ENCODE data around the gene HPS3.

The HPS3 gene

DNA sequence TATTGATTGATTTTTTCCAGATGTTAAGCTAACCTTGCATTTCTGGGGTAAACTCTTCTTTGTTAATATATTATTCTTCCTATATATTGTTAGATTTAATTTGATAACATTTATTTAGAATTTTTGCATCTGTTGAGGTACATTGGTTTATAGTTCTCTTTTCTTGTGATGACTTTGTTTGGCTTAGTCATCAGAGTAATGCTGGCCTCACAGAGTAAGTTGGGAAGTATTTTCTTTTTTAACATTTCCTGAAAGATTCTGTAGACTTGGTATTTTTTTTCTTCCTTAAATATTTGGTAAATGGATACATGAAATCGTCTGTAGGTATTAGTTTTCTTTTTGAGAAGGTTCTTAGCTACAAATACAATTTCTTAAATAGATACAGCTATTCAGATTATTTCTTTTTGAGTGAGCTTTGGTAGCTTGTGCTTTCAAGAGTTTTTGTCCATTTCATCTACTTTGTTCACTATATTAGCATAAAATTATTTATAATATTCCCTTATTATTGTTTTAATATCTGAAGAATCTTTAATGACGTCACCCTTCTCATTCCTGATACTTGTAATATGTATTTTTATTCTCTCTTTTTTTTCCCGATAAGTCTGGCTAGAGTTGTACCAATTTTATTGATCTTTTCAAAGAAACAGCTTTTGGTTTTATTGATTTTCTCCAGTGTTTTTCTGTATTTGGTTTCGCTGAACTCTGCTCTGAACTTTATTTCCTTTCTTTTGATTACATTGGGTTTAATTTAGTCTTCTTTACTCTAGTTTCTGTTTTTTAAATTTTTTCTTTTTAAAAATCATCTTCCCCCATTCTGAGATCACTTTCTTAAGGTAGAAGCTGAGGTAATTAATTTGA lies 6.5 kb upstream of the HPS3 start:
- no peak for DNase-seq

GRCh38 chr3:149128821-149129220 lies 617 bp upstream of the HPS3 start:
- no peak for DNase-seq

GRCh38 chr3:149131589-149131988 lies 2.2 kb downstream of the HPS3 start:
- no peak for DNase-seq

GRCh38 chr3:149134575-149134974 lies 5.1 kb downstream of the HPS3 start:
- DNase-seq: no peak

GRCh38 chr3:149142682-149143081 lies 13.2 kb downstream of the HPS3 start:
- DNase-seq: no peak

DNA sequence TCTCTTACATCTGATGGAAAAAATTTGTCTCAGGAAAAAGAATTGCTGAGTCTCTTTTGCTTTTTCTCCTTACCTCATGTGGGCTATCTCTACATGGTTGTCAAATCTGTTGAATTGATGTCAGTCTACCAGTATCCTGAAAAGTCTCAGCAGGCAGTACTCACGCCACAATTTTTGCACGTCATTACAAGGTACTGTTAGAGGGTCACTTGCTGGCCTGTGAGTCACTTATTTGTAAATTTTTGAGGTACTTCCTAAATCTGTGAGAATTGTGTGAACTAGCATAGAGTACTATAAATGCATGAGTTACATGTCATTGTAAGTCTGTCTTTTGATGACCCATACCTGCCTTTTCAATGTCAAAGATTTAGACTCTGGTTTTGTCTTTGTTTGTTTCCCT lies 15.9 kb downstream of the HPS3 start:
- no peak for DNase-seq

DNA sequence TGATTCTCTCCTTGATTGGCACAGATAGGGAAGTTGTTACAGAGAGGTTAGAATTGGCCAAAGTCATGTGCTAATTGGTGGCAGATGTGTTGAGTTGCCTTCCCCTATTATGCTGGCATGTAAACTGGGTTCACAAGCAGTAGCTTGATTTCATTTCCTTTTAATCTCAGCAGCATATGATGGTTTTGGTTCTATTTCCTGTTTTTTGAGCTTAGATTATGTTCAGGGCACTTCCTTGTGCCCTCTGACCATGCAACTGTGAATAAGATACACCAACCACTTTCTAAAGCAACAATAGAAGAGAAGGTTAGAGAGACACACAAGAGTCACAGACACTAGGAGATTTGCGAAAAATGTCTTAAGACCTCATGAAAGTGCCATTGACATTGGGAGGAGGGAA lies 16.5 kb downstream of the HPS3 start:
- no peak for DNase-seq

GRCh38 chr3:149150436-149150835 lies 21.0 kb downstream of the HPS3 start:
- no peak for DNase-seq

DNA sequence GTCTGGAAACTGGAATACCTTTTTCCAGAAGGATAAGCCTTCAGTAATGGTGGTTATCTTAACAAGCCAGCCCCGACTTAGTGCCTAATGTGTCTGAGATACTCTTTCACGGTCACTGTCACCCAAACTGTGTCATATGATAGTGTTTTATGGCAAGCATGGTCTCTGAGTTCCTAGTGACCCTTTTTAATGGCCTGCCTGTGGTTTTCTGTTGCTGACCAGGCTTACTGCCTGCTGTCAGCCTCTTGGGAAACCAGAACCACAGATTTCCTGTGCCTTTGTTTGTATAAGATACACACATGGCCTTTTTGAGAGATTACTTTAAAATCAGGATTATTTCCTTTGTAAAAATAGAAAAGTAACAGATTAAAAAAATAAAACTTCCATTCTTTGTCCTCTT lies 22.4 kb downstream of the HPS3 start:
- DNase-seq: no peak

DNA sequence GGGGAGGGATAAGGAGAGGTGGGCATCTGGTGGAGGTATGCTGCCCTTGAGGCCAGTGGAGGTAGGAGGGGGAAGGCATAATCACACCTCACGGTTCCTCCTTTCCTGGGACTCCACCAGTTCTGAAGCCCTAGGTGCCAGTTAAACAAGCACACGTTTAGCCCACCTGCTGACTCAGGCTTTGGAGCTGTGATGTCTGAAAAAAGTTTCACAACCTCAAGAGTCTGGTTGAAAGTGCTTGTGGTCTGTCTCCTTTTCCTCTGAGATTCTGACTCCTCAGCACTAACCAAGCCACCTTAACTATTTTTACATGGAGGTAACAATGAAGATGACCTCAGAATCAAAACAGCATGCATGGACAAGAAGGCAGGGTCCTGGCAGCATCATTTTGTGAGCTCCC lies 23.0 kb downstream of the HPS3 start:
- DNase-seq: no peak

DNA sequence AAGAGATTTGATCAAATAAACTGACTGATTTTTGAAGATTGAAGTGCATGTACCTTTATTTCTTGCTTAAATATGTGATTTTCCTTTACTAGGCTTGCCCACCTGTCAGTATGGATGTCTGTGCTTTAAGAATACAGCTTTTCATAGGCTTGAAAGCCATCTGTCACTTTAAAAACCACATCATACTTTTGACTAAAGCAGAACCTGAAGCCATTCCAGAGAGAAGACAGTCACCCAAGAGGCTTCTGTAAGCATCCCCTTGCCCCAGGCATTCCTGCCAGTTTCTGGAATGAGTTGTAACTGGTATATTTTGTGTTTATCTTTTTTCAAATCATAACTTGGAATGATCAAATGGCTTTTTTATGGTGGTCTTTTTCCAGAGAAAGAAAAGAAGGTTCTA lies 24.0 kb downstream of the HPS3 start:
- no peak for DNase-seq

DNA sequence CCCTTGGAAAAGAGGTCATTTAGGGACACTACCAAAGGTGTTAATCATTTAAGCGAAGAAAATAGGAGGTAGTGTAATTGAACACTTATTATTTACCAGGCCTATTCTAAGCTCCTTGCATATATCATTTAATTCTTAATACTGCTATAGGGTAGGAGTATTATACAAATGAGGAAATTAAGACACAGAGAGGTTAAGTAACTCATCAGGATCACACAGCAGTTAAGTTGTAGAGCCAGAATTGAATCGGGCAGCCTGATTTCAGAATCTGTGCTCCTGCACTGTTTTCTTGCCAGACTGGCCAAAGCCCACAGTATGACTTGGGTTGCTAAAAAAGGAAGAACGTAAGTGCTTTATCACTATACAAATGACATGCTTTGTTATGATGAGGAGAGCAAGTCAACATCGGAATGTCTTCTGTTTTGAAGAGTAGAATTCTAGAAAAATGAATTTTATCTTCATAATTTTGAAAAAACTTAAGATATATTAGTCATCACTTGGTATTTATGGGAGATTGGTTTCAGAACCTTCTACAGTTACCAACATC lies 31.4 kb downstream of the HPS3 start:
- DNase-seq: no peak

- no peak for DNase-seq
Observed at GRCh38 chr3:149162007-149162406, 32.6 kb downstream of the HPS3 start.

- no peak for DNase-seq
Observed at GRCh38 chr3:149163066-149163465, 33.6 kb downstream of the HPS3 start.

GRCh38 chr3:149167898-149168297 lies 38.5 kb downstream of the HPS3 start:
- no peak for DNase-seq

GRCh38 chr3:149170672-149171071 lies 41.2 kb downstream of the HPS3 start:
- no peak for DNase-seq

DNA sequence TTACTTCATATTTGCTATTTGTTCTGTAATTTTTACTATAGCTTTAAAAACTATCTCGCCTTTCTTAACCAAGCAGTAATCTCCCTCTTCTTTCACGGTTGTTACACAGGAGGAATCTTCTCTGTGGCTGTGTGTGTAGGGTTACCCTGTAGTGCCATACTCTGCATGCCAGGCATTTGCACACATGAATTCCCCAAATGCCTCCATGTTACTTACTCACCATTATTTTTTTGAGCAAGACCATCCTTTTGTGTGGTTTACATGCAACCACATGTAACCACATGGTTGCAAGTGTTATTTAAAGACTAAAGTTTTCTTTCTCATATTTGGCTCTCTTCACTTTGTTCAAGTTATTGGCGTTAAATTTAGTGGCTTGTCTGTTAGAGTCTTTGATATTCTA lies 45.5 kb downstream of the HPS3 start:
- no peak for DNase-seq

DNA sequence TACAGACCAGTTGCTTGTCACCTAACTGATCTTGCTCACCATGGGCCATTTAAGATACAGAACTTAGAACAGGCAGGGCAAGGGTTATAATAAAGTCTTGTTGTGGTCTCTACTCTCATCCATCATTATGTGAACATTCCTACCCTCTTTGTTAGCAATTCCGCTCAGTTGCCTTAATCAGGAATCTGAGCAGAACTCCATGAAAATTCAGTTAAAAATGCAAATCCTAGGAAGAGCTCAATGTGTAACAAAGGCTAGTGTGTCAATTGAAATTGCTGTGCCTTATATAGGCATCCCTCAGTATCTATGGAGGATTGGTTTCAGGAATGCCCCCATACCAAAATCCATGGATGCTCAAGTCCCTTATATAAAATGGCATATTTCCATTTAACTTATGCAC lies 47.7 kb downstream of the HPS3 start:
- no peak for DNase-seq

DNA sequence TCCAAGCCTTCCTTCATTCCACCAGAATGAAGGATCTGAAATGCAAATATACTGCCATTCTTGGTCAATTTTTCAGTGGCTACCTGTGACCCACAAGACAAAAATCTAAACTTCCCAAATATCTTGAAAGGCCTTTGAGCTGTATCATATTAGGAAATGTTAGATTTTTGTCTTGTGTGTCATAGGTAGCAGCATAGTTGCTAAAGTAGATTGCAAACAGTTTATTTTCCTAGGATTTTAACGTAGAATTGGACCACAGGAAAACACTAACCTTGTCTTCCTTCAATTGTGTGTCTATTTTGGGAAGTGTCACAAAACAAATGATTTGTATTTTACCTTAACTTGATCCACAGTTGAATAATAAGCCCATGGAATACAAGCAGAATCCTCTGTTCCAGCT lies 49.8 kb downstream of the HPS3 start:
- DNase-seq: no peak

- no peak for DNase-seq
Observed at GRCh38 chr3:149180057-149180573, 50.7 kb downstream of the HPS3 start.

DNA sequence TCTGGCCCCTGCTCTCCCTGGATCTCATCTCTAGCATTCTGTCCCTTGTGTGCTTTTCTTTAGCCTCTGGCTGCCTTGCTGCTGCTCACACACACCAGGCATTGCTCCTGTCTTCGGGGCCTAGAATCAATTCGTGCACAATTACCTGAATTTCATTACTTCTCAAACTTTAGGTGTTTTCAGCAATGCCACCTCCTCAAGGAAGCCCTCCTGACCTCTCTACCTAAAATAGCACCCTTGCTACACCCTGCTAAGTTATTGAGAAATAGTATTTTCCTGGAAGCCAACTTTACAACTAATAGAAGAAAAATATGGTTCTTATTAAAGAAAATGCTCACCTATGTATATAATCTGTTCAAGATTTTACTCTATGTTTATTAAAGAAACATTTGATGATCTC lies 51.7 kb downstream of the HPS3 start:
- no peak for DNase-seq

GRCh38 chr3:149186219-149186618 lies 56.8 kb downstream of the HPS3 start:
- no peak for DNase-seq

GRCh38 chr3:149186721-149187120 lies 57.3 kb downstream of the HPS3 start:
- DNase-seq: no peak

- DNase-seq: no peak
Observed at GRCh38 chr3:149188494-149188893, 59.1 kb downstream of the HPS3 start.

GRCh38 chr3:149195221-149195620 lies 65.8 kb downstream of the HPS3 start:
- no peak for DNase-seq

Measured in NCI-H1092 treated with DMSO at 0.1 percent for 48 hours (cell line).